Activated naive CD4-positive, alpha-beta T cell treated with anti-CD3 and anti-CD28 coated beads, Interleukin-2, amount 10 ng/mL, durations not matched to agents 7 days and 5 days (primary cell): ENCODE measurements around the gene MTX1.
"Not testable (repeated sequence)": the region's sequence is repeated elsewhere in the genome, so short reads cannot be mapped to it uniquely, and the experiment has no call there.

Experiments
- CTCF ChIA-PET: fragments of 350-600 bp; sonication (Branson Sonifier 250); formaldehyde crosslinking; loops from one replicate; lab custom pipeline; 2021; ENCODE audit warnings: antibody characterized with exemption; lab: Charles Lee
- DNase-seq: peaks from one replicate; pipeline ENCODE4 v3.0.0-alpha.2; 2020
- H3K27ac Mint-ChIP-seq: one replicate; pipeline ENCODE4 v1.8.0; 2021; ENCODE audit warnings: mild to moderate bottlenecking, moderate library complexity, mixed read lengths
- H3K27me3 Mint-ChIP-seq: one replicate; pipeline ENCODE4 v1.8.0; 2021; ENCODE audit warnings: mild to moderate bottlenecking, mixed read lengths
- H3K36me3 Mint-ChIP-seq: one replicate; pipeline ENCODE4 v1.8.0; 2021; ENCODE audit warnings: mixed read lengths
- H3K4me1 Mint-ChIP-seq: one replicate; pipeline ENCODE4 v1.8.0; 2021; ENCODE audit warnings: mixed read lengths
- H3K4me3 Mint-ChIP-seq: one replicate; pipeline ENCODE4 v1.8.0; 2021; ENCODE audit warnings: mild to moderate bottlenecking, moderate library complexity, mixed read lengths
- H3K9me3 Mint-ChIP-seq: one replicate; pipeline ENCODE4 v1.8.0; 2021; ENCODE audit warnings: mixed read lengths

Gene MTX1

DNA sequence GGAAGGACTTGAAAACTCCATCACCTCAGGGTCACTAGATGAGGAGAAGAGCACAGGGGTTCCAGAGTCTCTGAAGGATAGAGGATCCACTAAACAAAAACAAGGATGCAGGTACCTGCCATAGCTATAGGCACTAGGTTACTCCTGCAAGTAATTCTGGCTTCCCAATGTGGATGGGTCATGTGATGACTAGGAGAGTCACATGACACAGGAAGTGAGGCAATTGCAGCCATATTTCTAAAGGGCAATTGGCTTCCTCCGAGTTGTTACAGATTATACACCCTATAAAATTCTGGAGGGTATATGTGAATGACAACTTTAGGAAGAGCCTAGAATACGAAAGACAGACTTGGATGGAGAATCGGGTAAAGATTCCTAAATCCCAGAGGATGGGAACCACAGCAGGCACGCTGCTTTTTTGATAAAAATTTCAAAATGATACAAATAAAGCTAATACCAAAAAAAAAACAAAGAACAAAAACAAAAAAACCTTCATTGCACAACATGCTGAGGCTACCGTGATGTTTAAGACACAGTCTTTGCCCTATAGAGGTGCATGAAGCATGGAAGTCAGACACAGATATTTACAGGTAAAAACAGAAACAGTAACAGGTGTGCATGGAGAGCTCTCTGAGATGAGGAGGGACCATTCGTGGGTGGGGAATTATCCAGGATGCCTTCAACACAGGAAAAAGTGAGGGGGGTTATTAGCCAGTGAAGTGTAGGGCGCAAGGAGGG is 10.5 kb downstream of the MTX1 start:
- H3K27ac Mint-ChIP-seq = peak overlapping the region; percentile 81
- H3K9me3 Mint-ChIP-seq = no peaks in the 10 kb centered on the region
- no peaks in the 10 kb centered on the region for H3K27me3 Mint-ChIP-seq
- H3K4me1 Mint-ChIP-seq = peaks cover 44% of the 10 kb centered on the region
- no peak overlapping the region for H3K4me3 Mint-ChIP-seq
- CTCF ChIA-PET = interaction anchor here (0.6 to 2.7 kb wide), 2 partner anchors 13 to 44 kb away, joined by 4 to 8 read pairs; no protein-coding TSS in a partner anchor
- H3K36me3 Mint-ChIP-seq = peaks cover 20% of the 10 kb centered on the region
- peak; percentile 49 for DNase-seq

DNA sequence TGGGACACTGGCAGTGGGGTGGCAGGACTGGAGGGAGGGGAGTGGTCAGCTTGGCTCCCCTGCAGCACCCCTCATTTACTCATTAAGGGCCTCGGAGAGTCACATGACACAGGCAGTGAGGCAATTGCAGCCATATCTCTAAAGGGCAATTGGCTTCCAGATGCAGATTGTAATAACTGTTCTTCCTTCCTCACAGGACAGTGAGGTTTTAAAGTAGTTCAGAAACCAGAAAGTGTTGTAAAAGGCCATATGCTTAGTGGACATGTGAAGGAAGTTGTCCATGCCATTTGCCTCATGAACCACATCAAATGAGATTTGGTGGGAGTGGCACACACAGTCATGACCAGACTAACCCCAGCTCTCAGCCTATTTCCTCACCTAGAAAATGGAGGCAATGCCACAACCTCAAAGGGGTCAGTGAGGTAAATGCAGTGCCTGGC is 11.1 kb downstream of the MTX1 start:
- DNase-seq = peak; percentile 36
- H3K27ac Mint-ChIP-seq = peak overlapping the region; percentile 81
- H3K27me3 Mint-ChIP-seq = no peaks in the 10 kb centered on the region
- CTCF ChIA-PET = interaction anchor here (0.6 to 2.7 kb wide), 2 partner anchors 13 to 45 kb away, joined by 4 to 8 read pairs; no protein-coding TSS in a partner anchor
- no peaks in the 10 kb centered on the region for H3K9me3 Mint-ChIP-seq
- H3K36me3 Mint-ChIP-seq = peaks cover 24% of the 10 kb centered on the region
- H3K4me1 Mint-ChIP-seq = peaks cover 47% of the 10 kb centered on the region
- no peak overlapping the region for H3K4me3 Mint-ChIP-seq

GRCh38 chr1:155220211-155220965 is 11.9 kb downstream of the MTX1 start:
- H3K27ac Mint-ChIP-seq = peak overlapping the region; percentile 81
- H3K27me3 Mint-ChIP-seq, H3K4me3 Mint-ChIP-seq: not testable (repeated sequence)

GRCh38 chr1:155223047-155223446 is 14.6 kb downstream of the MTX1 start:
- CTCF ChIA-PET = interaction anchor here (1.4 to 6.9 kb wide), 3 partner anchors 17 to 49 kb away, joined by 3 to 69 read pairs (median 52); partner anchors contain the start of genes KRTCAP2, MTX1, THBS3 and TRIM46
- H3K27me3 Mint-ChIP-seq = no peaks in the 10 kb centered on the region
- peaks cover 19% of the 10 kb centered on the region for H3K36me3 Mint-ChIP-seq
- H3K4me1 Mint-ChIP-seq = peaks cover 60% of the 10 kb centered on the region
- DNase-seq = no peak
- no peak overlapping the region for H3K4me3 Mint-ChIP-seq
- no peaks in the 10 kb centered on the region for H3K9me3 Mint-ChIP-seq
- H3K27ac Mint-ChIP-seq = no peak overlapping the region

More at GRCh38 chr1:155220211-155220965, 11.9 kb downstream of the MTX1 start:
- Mint-ChIP-seq H3K4me1 (peaks cover 46% of the 10 kb centered on the region), H3K36me3 (peaks cover 21% of the 10 kb centered on the region)
- not testable (repeated sequence) for H3K9me3 Mint-ChIP-seq, DNase-seq
- CTCF ChIA-PET = interaction anchor here (2.7 kb wide), 1 partner anchor 14 kb away, joined by 8 read pairs; no protein-coding TSS in a partner anchor

DNA sequence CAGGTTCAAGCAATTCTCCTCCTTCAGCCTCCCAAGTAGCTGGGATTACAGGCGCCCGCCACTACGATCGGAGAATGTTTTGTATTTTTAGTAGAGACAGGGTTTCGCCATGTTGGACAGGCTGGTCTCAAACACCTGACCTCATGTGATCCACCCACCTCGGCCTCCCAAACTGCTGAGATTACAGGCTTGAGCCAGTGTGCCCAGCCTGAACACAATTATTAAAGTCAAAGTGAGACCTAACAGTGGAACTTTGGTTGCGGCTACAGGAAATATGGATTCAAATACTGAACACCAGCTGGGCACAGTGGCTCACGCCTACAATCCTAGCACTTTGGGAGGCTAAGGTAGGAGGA is 16.9 kb downstream of the MTX1 start:
- CTCF ChIA-PET = interaction anchor here (2.0 to 6.9 kb wide), 3 partner anchors 19 to 51 kb away, joined by 5 to 69 read pairs (median 52); partner anchors contain the start of genes KRTCAP2, MTX1, THBS3 and TRIM46
- peaks cover 48% of the 10 kb centered on the region for H3K4me1 Mint-ChIP-seq
- peaks cover 17% of the 10 kb centered on the region for H3K36me3 Mint-ChIP-seq
- DNase-seq, H3K9me3 Mint-ChIP-seq, H3K27me3 Mint-ChIP-seq: not testable (repeated sequence)
- H3K4me3 Mint-ChIP-seq = peak overlapping the region; percentile 88
- peak overlapping the region; percentile 60 for H3K27ac Mint-ChIP-seq

DNA sequence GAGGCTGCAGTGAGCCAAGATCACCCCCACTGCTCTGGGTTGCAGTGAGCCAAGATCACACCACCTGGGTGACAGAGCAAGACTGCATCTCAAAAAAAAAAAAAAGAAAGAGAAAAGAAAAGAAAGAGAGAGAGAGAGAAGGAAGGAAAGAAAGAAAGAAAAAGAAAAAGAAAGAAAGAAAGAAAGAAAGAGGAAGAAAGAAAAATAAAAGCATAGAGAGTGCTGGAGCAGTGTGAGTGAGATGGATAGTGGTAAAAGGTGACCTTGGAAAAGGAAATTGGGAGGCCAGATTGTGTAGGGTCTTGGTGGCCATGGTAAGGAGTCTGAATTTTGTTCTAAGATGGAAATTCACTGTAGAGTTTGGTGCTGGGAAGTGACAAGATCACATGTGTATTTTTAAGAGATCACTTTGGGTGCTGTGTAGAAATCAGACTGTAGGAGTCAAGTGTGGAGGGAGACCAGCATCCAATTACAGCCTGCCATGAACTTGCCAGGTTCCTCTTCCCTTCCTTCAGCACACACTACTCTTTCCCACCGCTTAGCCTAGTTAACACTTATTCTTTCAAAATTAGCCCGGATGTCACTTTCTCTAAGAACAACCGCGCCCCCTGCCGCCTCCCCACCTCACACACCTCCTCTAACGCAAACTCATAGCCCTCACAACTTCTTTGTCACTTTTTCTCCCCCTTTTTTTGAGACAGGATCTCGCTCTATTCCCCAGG is 17.9 kb downstream of the MTX1 start:
- Mint-ChIP-seq H3K9me3 (no peaks in the 10 kb centered on the region), H3K4me1 (peaks cover 40% of the 10 kb centered on the region)

DNA sequence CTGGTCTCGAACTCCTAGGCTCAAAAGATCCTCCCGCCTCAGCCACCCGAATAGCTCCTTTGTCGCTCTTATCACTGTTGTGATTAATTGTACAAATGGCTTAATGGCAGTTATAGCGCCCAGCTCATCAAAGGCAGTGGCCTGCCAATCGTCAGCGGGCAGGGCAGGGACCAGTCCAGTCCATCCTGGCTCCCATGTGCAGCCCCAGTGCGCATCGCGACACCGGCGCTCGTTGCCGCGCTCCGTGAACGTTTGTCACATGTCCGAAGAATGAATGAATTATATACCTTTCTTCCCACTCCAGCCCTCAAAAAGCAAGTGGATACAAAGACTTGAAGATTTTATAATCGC is 18.4 kb downstream of the MTX1 start:
- peaks cover 17% of the 10 kb centered on the region for H3K36me3 Mint-ChIP-seq
- DNase-seq = no peak
- peaks cover 4% of the 10 kb centered on the region for H3K27me3 Mint-ChIP-seq
- peak overlapping the region; percentile 88 for H3K4me3 Mint-ChIP-seq
- H3K4me1 Mint-ChIP-seq = peaks cover 40% of the 10 kb centered on the region
- H3K9me3 Mint-ChIP-seq = no peaks in the 10 kb centered on the region
- CTCF ChIA-PET = interaction anchor here (0.7 to 6.9 kb wide), 9 partner anchors 15 to 137 kb away, joined by 3 to 69 read pairs (median 7); partner anchors contain the start of genes KRTCAP2, MTX1, THBS3 and TRIM46
- peak overlapping the region; percentile 90 for H3K27ac Mint-ChIP-seq

More for the DNA sequence above, 17.9 kb downstream of the MTX1 start:
- CTCF ChIA-PET = interaction anchor here (0.7 to 6.9 kb wide), 9 partner anchors 15 to 136 kb away, joined by 3 to 69 read pairs (median 7); partner anchors contain the start of genes KRTCAP2, MTX1, THBS3 and TRIM46
- DNase-seq = peak; percentile 92
- Mint-ChIP-seq H3K27me3 (peaks cover 4% of the 10 kb centered on the region), H3K4me3 (peak overlapping the region; percentile 88), H3K27ac (peak overlapping the region; percentile 90), H3K36me3 (peaks cover 17% of the 10 kb centered on the region)

DNA sequence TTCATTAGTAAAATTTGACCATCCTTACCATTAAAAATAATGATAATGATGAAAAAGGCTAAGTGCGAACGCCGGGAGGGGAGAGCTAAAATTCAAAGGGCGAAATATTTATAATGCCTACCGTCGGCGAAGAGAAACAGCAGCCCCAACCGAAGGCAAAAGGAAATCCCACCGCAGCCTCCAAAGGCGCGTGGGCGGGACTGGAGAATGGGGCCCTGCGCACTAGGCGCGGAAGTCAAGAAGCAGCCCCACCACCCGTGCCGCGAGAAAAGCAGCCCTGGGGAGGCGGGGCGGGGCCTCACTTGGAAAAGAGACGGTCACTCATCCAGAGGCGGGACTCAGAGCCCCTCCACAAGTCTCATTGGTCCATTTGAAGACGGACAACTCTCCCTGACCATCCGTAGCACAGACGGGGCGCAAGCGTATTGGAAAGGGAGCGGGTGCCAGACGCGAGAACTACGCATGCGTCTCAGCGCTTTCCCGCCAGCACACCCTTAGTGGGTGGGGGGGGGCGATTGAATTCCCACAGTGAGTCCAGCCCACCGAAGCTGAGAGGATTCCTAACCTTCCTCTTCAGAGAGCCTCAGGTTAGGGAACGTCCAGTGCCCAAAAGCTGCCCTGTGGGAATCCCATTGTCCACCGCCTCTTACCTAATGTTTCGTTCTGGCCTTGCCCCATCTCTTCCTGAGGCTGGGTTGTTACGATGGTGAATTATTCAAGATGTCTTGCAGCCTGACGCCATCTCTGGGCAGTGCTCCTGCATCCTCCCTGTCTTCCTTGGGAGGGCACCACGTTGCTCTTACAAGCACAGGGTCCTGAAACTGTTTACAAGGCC is 19.0 kb downstream of the MTX1 start:
- H3K27me3 Mint-ChIP-seq = peaks cover 4% of the 10 kb centered on the region
- H3K9me3 Mint-ChIP-seq = no peaks in the 10 kb centered on the region
- peak overlapping the region; percentile 88 for H3K4me3 Mint-ChIP-seq
- H3K27ac Mint-ChIP-seq = peak overlapping the region; percentile 90
- CTCF ChIA-PET = interaction anchor here (0.7 to 6.9 kb wide), 10 partner anchors 14 to 138 kb away, joined by 3 to 69 read pairs (median 6); partner anchors contain the start of genes KRTCAP2, MTX1, THBS3 and TRIM46
- peaks cover 38% of the 10 kb centered on the region for H3K4me1 Mint-ChIP-seq
- H3K36me3 Mint-ChIP-seq = peaks cover 17% of the 10 kb centered on the region
- peak; percentile 100 for DNase-seq

- Mint-ChIP-seq H3K36me3 (peaks cover 17% of the 10 kb centered on the region), H3K27me3 (peaks cover 4% of the 10 kb centered on the region), H3K4me1 (peaks cover 37% of the 10 kb centered on the region), H3K9me3 (no peaks in the 10 kb centered on the region), H3K4me3 (peak overlapping the region; percentile 88), H3K27ac (peak overlapping the region; percentile 90)
- CTCF ChIA-PET = interaction anchor here (1.1 to 6.9 kb wide), 5 partner anchors 16 to 54 kb away, joined by 4 to 69 read pairs (median 15); partner anchors contain the start of genes KRTCAP2, MTX1, THBS3 and TRIM46
- DNase-seq = no peak
Observed at GRCh38 chr1:155228096-155228427, 19.6 kb downstream of the MTX1 start.

DNA sequence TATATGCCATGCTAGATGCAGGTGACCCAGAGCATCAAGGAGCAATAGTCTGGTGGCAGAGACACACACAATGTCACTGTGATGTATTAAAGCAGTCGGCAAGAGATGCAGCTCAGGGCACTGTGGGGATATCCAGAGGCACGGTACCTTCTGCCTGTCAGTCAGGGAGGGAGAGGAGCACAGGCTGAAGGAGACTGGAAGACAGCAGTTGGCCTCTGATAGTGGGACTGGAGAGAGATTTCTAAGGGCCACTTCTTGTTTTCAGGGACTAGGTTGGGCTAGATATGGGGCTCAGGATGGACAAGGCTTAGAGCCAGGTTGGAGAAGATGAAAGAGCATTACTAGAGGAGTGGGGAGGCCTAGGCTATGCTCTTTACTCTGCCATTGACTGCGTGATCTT is 22.8 kb downstream of the MTX1 start:
- Mint-ChIP-seq H3K4me1 (peaks cover 28% of the 10 kb centered on the region), H3K36me3 (peaks cover 17% of the 10 kb centered on the region)
- H3K27me3 Mint-ChIP-seq, H3K27ac Mint-ChIP-seq, CTCF ChIA-PET, H3K9me3 Mint-ChIP-seq, H3K4me3 Mint-ChIP-seq, DNase-seq: not testable (repeated sequence)

DNA sequence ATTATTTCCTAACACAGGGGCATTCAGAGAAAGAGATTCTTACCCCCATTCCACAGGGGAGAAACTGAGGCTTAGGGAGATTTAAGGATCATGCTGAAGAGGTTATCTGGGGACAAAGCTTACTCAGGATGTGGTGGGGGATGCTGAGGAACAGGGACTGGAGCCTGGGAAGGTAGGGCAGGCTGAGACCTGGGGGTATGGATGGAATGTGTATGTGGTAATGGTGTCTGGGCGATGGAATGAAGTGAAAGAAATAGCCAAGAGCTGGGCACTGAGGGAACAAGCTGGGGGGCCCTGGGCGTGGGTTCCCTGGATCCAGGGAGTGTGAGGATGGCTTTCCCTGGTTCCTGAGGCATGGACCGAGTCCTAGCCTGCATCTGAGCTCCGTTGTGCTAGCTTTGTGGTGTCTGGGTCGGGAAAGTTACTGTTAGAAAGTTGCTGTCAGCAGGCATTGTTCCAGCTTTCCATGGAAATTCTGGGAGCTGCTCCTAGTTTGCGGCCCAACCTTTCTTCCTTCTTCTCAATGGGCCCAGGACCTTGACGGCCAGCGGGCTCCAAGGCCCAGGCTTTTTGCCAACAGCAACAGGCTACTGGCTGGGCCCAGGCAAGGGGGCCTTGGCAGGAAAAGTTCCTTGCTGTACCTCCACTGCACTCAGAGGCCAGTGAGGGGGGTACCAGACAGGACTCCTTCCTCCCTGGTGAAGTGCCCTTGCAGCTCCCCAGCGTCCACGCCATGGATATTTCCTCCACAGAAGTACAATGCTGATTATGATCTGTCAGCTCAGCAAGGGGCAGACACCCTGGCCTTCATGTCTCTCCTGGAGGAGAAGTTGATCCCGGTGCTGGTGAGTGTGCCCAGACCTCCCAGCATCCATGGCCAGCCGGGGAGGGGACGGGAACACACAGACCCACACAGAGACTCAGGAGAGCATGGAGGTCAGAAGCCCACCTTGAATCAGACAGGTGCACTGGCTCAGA is 23.8 kb downstream of the MTX1 start:
- not testable (repeated sequence) for DNase-seq, H3K27me3 Mint-ChIP-seq, H3K4me3 Mint-ChIP-seq, H3K27ac Mint-ChIP-seq, H3K9me3 Mint-ChIP-seq
- H3K4me1 Mint-ChIP-seq = peaks cover 27% of the 10 kb centered on the region
- CTCF ChIA-PET = interaction anchor here (0.6 kb wide), 1 partner anchor 1397 kb away, joined by 4 read pairs; no protein-coding TSS in a partner anchor
- peaks cover 22% of the 10 kb centered on the region for H3K36me3 Mint-ChIP-seq

DNA sequence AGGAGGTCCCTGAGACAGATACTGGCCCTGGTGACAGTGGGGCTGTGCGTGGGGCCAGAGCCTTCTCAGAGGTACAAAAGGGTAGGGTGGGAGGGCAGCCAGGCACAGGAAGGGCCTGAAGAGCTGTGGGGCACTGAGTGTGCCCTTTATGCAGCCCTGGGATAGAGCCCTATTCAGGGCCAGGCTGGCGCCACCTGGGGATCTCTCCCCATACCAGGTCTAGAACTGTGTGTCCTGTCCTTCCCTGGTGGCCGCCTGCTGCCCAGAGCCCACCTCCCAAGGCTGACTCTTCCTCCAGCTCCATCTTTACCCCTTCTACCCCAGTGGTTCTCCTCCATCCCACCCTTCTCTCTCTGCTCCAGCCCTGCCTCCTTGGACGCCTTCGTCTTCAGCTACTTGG is 25.0 kb downstream of the MTX1 start:
- CTCF ChIA-PET, H3K4me3 Mint-ChIP-seq, H3K27me3 Mint-ChIP-seq, H3K9me3 Mint-ChIP-seq, H3K27ac Mint-ChIP-seq, DNase-seq: not testable (repeated sequence)
- H3K36me3 Mint-ChIP-seq = peaks cover 24% of the 10 kb centered on the region
- H3K4me1 Mint-ChIP-seq = peaks cover 17% of the 10 kb centered on the region
